ENCODE results near the gene IGF2BP2.

The IGF2BP2 gene

GRCh38 chr3:185764163-185764979 lies 60.5 kb downstream of the IGF2BP2 start:
- peak; percentile 65 for DNase-seq

GRCh38 chr3:185763347-185764005 lies 61.4 kb downstream of the IGF2BP2 start:
- DNase-seq, result no peak

- no peak for DNase-seq
Observed at GRCh38 chr3:185760550-185760949, 64.3 kb downstream of the IGF2BP2 start.

- no peak for DNase-seq
Observed at GRCh38 chr3:185760088-185760487, 64.8 kb downstream of the IGF2BP2 start.

- DNase-seq, result no peak
Observed at GRCh38 chr3:185759512-185759911, 65.3 kb downstream of the IGF2BP2 start.

- DNase-seq, result no peak
Observed at GRCh38 chr3:185758912-185759311, 65.9 kb downstream of the IGF2BP2 start.

GRCh38 chr3:185757176-185757575 lies 67.7 kb downstream of the IGF2BP2 start:
- no peak for DNase-seq

GRCh38 chr3:185756477-185756876 lies 68.4 kb downstream of the IGF2BP2 start:
- no peak for DNase-seq

GRCh38 chr3:185754920-185755319 lies 69.9 kb downstream of the IGF2BP2 start:
- DNase-seq, result no peak

- no peak for DNase-seq
Observed at GRCh38 chr3:185753354-185753753, 71.5 kb downstream of the IGF2BP2 start.

GRCh38 chr3:185750702-185751101 lies 74.1 kb downstream of the IGF2BP2 start:
- DNase-seq, result no peak

GRCh38 chr3:185750015-185750414 lies 74.8 kb downstream of the IGF2BP2 start:
- DNase-seq, result no peak

- no peak for DNase-seq
Observed at GRCh38 chr3:185746470-185746869, 78.4 kb downstream of the IGF2BP2 start.

GRCh38 chr3:185744997-185745843 lies 79.6 kb downstream of the IGF2BP2 start:
- peak; percentile 84 for DNase-seq

GRCh38 chr3:185741586-185741985 lies 83.3 kb downstream of the IGF2BP2 start:
- DNase-seq, result no peak

GRCh38 chr3:185740133-185740532 lies 84.7 kb downstream of the IGF2BP2 start:
- no peak for DNase-seq

- peak; percentile 64 for DNase-seq
Observed at GRCh38 chr3:185739264-185739701, 85.6 kb downstream of the IGF2BP2 start.

GRCh38 chr3:185737740-185738680 lies 86.8 kb downstream of the IGF2BP2 start:
- no peak for DNase-seq

GRCh38 chr3:185737020-185737419 lies 87.8 kb downstream of the IGF2BP2 start:
- DNase-seq, result no peak

GRCh38 chr3:185734725-185735096 lies 90.1 kb downstream of the IGF2BP2 start:
- DNase-seq, result no peak

GRCh38 chr3:185733980-185734724 lies 90.7 kb downstream of the IGF2BP2 start:
- peak; percentile 87 for DNase-seq

All from islet precursor cell (in vitro differentiated cells).